ENCODE results near the gene MGMT. TPM values are rescaled to one million over a fixed set of nuclear protein-coding genes. Genes with fewer than 3 reads are reported as not detected.
A peak's percentile ranks its signal among the peaks of the same experiment; 100 is the strongest.

Gene MGMT
- total RNA-seq, 1 donor from 2014 or later, result 20.8 TPM

- Mint-ChIP-seq H3K27ac (ENCODE audit: unreplicated experiment) (no peak overlapping the region), H3K36me3 (ENCODE audit: unreplicated experiment) (peaks cover 10% of the 10 kb centered on the region), H3K27me3 (ENCODE audit: unreplicated experiment) (no peaks in the 10 kb centered on the region), H3K9me3 (ENCODE audit: unreplicated experiment) (peaks cover 49% of the 10 kb centered on the region), H3K4me3 (ENCODE audit: unreplicated experiment) (no peak overlapping the region), H3K4me1 (ENCODE audit: unreplicated experiment) (no peaks in the 10 kb centered on the region)
- no peak for DNase-seq (ENCODE audit: extremely low spot score, unreplicated experiment)
- no peak for TF ChIP-seq CTCF (IDR thresholded peaks at IDR 0.05)
Measured at GRCh38 chr10:129481641-129482040, 14.6 kb downstream of the MGMT start.

GRCh38 chr10:129483430-129484010, 16.5 kb downstream of the MGMT start:
- no peak overlapping the region for H3K27ac Mint-ChIP-seq (ENCODE audit: unreplicated experiment)
- peaks cover 10% of the 10 kb centered on the region for H3K36me3 Mint-ChIP-seq (ENCODE audit: unreplicated experiment)
- DNase-seq (ENCODE audit: extremely low spot score, unreplicated experiment), result no peak
- TF ChIP-seq CTCF (IDR thresholded peaks at IDR 0.05), result no peak
- peaks cover 54% of the 10 kb centered on the region for H3K9me3 Mint-ChIP-seq (ENCODE audit: unreplicated experiment)
- no peaks in the 10 kb centered on the region for H3K27me3 Mint-ChIP-seq (ENCODE audit: unreplicated experiment)
- H3K4me3 Mint-ChIP-seq (ENCODE audit: unreplicated experiment), result no peak overlapping the region
- no peaks in the 10 kb centered on the region for H3K4me1 Mint-ChIP-seq (ENCODE audit: unreplicated experiment)

- H3K27me3 Mint-ChIP-seq (ENCODE audit: unreplicated experiment), result no peaks in the 10 kb centered on the region
- H3K4me1 Mint-ChIP-seq (ENCODE audit: unreplicated experiment), result no peaks in the 10 kb centered on the region
- H3K27ac Mint-ChIP-seq (ENCODE audit: unreplicated experiment), result no peak overlapping the region
- peaks cover 5% of the 10 kb centered on the region for H3K36me3 Mint-ChIP-seq (ENCODE audit: unreplicated experiment)
- no peak overlapping the region for H3K4me3 Mint-ChIP-seq (ENCODE audit: unreplicated experiment)
- peak; percentile 21 for DNase-seq (ENCODE audit: extremely low spot score, unreplicated experiment)
- TF ChIP-seq CTCF (IDR thresholded peaks at IDR 0.05), result no peak
- H3K9me3 Mint-ChIP-seq (ENCODE audit: unreplicated experiment), result peaks cover 59% of the 10 kb centered on the region
Measured at GRCh38 chr10:129486805-129487204, 19.8 kb downstream of the MGMT start.

GRCh38 chr10:129491123-129491734, 24.2 kb downstream of the MGMT start:
- Mint-ChIP-seq H3K4me3 (ENCODE audit: unreplicated experiment) (no peak overlapping the region), H3K27me3 (ENCODE audit: unreplicated experiment) (no peaks in the 10 kb centered on the region), H3K27ac (ENCODE audit: unreplicated experiment) (no peak overlapping the region), H3K9me3 (ENCODE audit: unreplicated experiment) (peaks cover 36% of the 10 kb centered on the region), H3K36me3 (ENCODE audit: unreplicated experiment) (peaks cover 8% of the 10 kb centered on the region), H3K4me1 (ENCODE audit: unreplicated experiment) (no peaks in the 10 kb centered on the region)
- TF ChIP-seq CTCF (IDR thresholded peaks at IDR 0.05), result no peak
- no peak for DNase-seq (ENCODE audit: extremely low spot score, unreplicated experiment)

- H3K4me1 Mint-ChIP-seq (ENCODE audit: unreplicated experiment), result no peaks in the 10 kb centered on the region
- no peak overlapping the region for H3K27ac Mint-ChIP-seq (ENCODE audit: unreplicated experiment)
- H3K4me3 Mint-ChIP-seq (ENCODE audit: unreplicated experiment), result no peak overlapping the region
- H3K9me3 Mint-ChIP-seq (ENCODE audit: unreplicated experiment), result peaks cover 26% of the 10 kb centered on the region
- H3K27me3 Mint-ChIP-seq (ENCODE audit: unreplicated experiment), result no peaks in the 10 kb centered on the region
- TF ChIP-seq CTCF (IDR thresholded peaks at IDR 0.05), result no peak
- peaks cover 16% of the 10 kb centered on the region for H3K36me3 Mint-ChIP-seq (ENCODE audit: unreplicated experiment)
- peak; percentile 48 for DNase-seq (ENCODE audit: extremely low spot score, unreplicated experiment)
Measured at GRCh38 chr10:129494176-129494575, 27.1 kb downstream of the MGMT start.
